A673 (cell line): Measurements from ENCODE around the gene GPATCH2L. TPM values are rescaled to one million over a fixed set of nuclear protein-coding genes. Genes with fewer than 3 reads are reported as not detected.

Source experiments
- BruUV-seq: library from RNA; stranded (reverse); fragments of 400-500 nt; replicated peaks from 2 replicates; lab custom pipeline; 2021; lab: Mats Ljungman, UMichigan
- CTCF ChIA-PET: fragments of 300-600 bp; sonication (Branson Sonifier 250); formaldehyde crosslinking; loops from one replicate; lab custom pipeline; 2022; ENCODE audit warnings: antibody characterized with exemption; lab: Charles Lee
- POLR2A ChIA-PET: fragments of 300-600 bp; sonication (Branson Sonifier 250); formaldehyde crosslinking; loops from one replicate; lab custom pipeline; 2022; ENCODE audit warnings: antibody characterized with exemption; ENCODE audit not compliant: low non-redundant PET; lab: Charles Lee
- DNase-seq: peaks from one replicate; pipeline ENCODE4 v3.0.0-alpha.2; 2015; ENCODE audit warnings: low spot score
- H3K27ac ChIP-seq: fragments of 200-600 bp; sonication (generic); 2 replicates; pipeline ENCODE4 v1.5.1; 2016; ENCODE audit warnings: mixed run types, low read depth, mild to moderate bottlenecking, mixed read lengths, antibody characterized with exemption, low read length; ENCODE audit not compliant: poor library complexity, severe bottlenecking
- H3K27me3 ChIP-seq: fragments of 200-600 bp; sonication (generic); replicated peaks from 2 replicates; pipeline ENCODE4 v1.6.1; 2017; ENCODE audit warnings: mixed run types, low read depth, mild to moderate bottlenecking, mixed read lengths, antibody characterized with exemption, low read length; ENCODE audit not compliant: insufficient read depth, poor library complexity
- H3K36me3 ChIP-seq: fragments of 200-600 bp; sonication (generic); 2 replicates; pipeline ENCODE4 v1.6.1; 2016; ENCODE audit warnings: mixed run types, mild to moderate bottlenecking, mixed read lengths, antibody characterized with exemption, low read length; ENCODE audit not compliant: insufficient read depth, poor library complexity, severe bottlenecking
- H3K4me1 ChIP-seq: fragments of 200-600 bp; sonication (generic); 2 replicates; pipeline ENCODE4 v1.6.1; 2017; ENCODE audit warnings: mixed run types, mild to moderate bottlenecking, mixed read lengths, antibody characterized with exemption, low read length; ENCODE audit not compliant: insufficient read depth, poor library complexity, severe bottlenecking
- H3K4me3 ChIP-seq: fragments of 200-600 bp; sonication (generic); 2 replicates; pipeline ENCODE4 v1.5.1; 2016; ENCODE audit warnings: low read depth, mixed run types, mild to moderate bottlenecking, mixed read lengths, low read length; ENCODE audit not compliant: poor library complexity, severe bottlenecking
- H3K9me3 ChIP-seq: fragments of 200-600 bp; sonication (generic); 2 replicates; pipeline ENCODE4 v1.6.1; 2016; ENCODE audit warnings: mixed run types, low read depth, mild to moderate bottlenecking, mixed read lengths, antibody characterized with exemption, low read length; ENCODE audit not compliant: poor library complexity, severe bottlenecking
- EZH2 ChIP-seq: fragments of 200-600 bp; sonication (generic); IDR thresholded peaks from 2 replicates; pipeline ENCODE4 v1.6.1; 2017; ENCODE audit warnings: borderline replicate concordance, low read depth, mild to moderate bottlenecking, mixed read lengths, antibody characterized with exemption, low read length; ENCODE audit not compliant: poor library complexity, severe bottlenecking
- intact Hi-C: fragments of 100-400 bp; cut with micrococcal nuclease; formaldehyde crosslinking; loops from one replicate; pipeline ENCODE4 v1.10.0; 2022; ENCODE audit not compliant: unreplicated experiment
- total RNA-seq: library from RNA; stranded (reverse); gene quantifications from 2 replicates; pipeline ENCODE4 v1.2.3, GENCODE V29; 2021
- TF ChIP-seq, protein P1 (sequence below): fragments of 300-800, 200-600 bp; sonication (generic); conservative IDR thresholded peaks from 2 replicates; pipeline ENCODE4 v1.5.1; 2017; ENCODE audit warnings: low read depth, mild to moderate bottlenecking, antibody characterized with exemption, low read length, moderate library complexity, mixed read lengths

Gene GPATCH2L
- total RNA-seq, 1 experiment from 2014 or later: 60.3 TPM

DNA sequence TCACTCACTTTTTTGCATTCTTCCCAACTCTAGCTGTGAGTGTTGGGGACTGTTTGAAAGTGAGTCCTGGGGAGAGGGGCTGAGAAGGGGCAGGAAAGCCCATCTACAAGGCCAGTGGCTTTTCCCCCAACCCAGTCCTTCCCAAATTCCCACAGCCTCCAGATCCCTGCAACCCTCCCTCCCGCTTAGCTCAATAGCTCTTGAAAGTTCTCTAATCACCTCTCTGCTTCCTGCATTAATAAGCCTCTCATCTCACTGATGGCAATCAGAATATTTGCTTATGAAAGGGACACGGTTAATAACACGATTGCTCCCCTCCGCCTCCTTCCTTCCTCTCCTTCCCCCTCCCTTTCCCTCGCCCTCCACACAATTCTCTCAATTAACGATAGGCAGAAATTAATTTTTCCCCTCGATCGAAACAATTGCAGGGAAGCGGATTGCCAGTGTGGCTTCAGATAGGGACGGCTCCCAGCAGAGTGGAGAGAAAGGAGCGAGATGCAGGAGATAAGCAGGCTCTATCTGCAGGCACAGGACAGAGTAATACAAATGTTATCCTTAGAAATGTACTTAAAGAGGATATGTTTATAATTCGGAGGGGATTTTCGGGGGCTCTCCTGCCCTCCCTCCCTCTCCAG is 15.1 kb upstream of the GPATCH2L start:
- no peak overlapping the region for H3K27ac ChIP-seq
- DNase-seq: no peak
- BruUV-seq: no TSS peak
- H3K9me3 ChIP-seq: no peaks in the 10 kb centered on the region
- POLR2A ChIA-PET: no interaction called here
- H3K4me3 ChIP-seq: no peak overlapping the region
- H3K4me1 ChIP-seq: peaks cover 6% of the 10 kb centered on the region
- peak; percentile 60 for TF ChIP-seq EZH2
- TF ChIP-seq, protein P1, sequence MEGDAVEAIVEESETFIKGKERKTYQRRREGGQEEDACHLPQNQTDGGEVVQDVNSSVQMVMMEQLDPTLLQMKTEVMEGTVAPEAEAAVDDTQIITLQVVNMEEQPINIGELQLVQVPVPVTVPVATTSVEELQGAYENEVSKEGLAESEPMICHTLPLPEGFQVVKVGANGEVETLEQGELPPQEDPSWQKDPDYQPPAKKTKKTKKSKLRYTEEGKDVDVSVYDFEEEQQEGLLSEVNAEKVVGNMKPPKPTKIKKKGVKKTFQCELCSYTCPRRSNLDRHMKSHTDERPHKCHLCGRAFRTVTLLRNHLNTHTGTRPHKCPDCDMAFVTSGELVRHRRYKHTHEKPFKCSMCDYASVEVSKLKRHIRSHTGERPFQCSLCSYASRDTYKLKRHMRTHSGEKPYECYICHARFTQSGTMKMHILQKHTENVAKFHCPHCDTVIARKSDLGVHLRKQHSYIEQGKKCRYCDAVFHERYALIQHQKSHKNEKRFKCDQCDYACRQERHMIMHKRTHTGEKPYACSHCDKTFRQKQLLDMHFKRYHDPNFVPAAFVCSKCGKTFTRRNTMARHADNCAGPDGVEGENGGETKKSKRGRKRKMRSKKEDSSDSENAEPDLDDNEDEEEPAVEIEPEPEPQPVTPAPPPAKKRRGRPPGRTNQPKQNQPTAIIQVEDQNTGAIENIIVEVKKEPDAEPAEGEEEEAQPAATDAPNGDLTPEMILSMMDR: no peak
- CTCF ChIA-PET: no interaction called here
- no peaks in the 10 kb centered on the region for H3K36me3 ChIP-seq
- H3K27me3 ChIP-seq: peaks cover 98% of the 10 kb centered on the region
- intact Hi-C loops: no loop called here

DNA sequence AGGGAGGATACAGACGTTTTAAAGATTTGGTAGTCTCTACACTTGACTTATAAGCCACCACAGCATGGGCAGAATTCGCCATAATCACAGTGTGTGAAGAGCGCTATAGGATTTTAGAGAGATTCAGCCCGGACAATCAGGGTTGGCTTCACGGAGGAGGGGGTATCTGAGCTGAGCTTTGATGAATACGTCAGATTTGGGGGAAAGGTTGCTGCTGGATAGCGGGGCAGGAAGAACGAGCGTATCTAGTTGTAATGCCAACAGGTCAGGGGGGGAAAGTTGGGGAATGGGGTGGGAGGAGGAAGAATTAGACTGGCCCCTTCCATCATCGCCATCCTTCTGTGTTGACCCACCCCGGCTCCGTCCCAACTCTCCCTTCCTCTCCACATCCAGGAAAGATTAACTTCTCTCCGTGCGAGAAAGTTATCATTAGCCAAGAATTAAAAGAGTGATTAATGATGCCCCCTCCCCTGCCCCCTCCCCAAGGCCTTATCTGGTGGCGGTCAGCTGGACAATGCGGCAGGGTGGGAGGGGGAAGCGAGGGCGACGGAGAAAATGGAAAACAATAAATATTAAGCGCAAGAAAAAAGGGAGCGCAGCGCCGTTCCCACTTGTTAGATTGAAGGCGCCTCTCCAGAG is 13.5 kb upstream of the GPATCH2L start:
- no peak for DNase-seq
- Histone ChIP-seq H3K27me3 (peaks cover 96% of the 10 kb centered on the region), H3K4me3 (peak overlapping the region; percentile 21), H3K36me3 (no peaks in the 10 kb centered on the region), H3K9me3 (no peaks in the 10 kb centered on the region), H3K27ac (no peak overlapping the region), H3K4me1 (peaks cover 6% of the 10 kb centered on the region)
- POLR2A ChIA-PET: interaction anchor here (0.6 kb wide), 1 partner anchor 123 kb away, joined by 9 read pairs; no protein-coding TSS in a partner anchor
- BruUV-seq: no TSS peak
- CTCF ChIA-PET: interaction anchor here (0.5 kb wide), 1 partner anchor 415 kb away, joined by 4 read pairs; no protein-coding TSS in a partner anchor
- no peak for TF ChIP-seq EZH2
- TF ChIP-seq, protein P1: no peak
- intact Hi-C loops: no loop called here

DNA sequence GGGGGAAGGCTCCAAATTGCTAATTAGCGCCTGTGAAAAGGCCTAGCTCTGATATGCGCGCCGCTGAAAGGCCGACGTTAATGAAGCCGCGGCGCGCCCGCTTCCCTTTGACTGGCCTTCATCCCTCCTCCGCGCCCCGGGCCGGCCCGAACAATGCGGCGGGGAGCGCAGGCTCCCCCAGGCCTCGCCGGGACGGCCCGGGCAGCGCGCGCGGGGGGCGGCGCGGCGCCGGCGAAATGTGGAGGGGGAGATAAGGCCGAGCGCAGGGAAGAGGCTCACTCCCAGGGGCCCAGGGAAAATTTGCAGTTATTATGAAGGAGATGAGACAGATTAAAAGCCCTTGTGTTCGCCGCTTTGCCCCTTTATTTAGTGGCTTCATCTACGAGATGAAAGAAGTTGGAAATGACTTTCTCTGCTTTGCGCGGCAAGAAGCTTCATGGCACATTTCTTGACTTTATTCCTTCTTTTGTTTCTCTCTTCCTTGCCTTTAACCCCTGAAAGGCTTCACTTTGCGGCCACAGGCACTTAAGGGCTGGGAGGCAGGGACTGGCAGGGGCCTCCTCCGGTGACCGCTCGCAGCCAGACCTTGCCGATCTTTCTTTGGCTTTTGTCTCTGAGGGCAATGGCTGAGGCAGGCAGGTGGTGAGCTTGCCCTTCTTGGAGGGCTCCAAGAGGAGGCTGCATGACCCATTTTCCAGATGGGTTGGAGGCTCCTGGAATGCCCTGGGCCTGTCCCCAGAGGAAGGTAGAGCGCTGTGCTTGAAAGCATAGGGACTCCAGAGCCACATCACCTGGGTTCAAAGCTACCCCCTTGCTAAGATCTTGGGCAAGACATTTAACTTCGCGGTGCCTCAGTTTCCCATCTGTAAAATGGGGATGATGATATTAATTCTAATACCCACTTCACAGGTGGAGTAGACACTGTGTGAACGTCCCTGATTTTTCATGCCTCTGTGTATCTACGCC is 12.7 kb upstream of the GPATCH2L start:
- peak overlapping the region; percentile 21 for H3K4me3 ChIP-seq
- H3K9me3 ChIP-seq: peaks cover 6% of the 10 kb centered on the region
- peaks cover 96% of the 10 kb centered on the region for H3K27me3 ChIP-seq
- BruUV-seq: no TSS peak
- POLR2A ChIA-PET: no interaction called here
- no peak overlapping the region for H3K27ac ChIP-seq
- TF ChIP-seq EZH2: peak; percentile 98
- TF ChIP-seq, protein P1: no peak
- CTCF ChIA-PET: interaction anchor here (0.5 kb wide), 1 partner anchor 414 kb away, joined by 4 read pairs; no protein-coding TSS in a partner anchor
- peak; percentile 27 for DNase-seq
- H3K4me1 ChIP-seq: peaks cover 6% of the 10 kb centered on the region
- intact Hi-C loops: no loop called here
- no peaks in the 10 kb centered on the region for H3K36me3 ChIP-seq
